GM23338 (cell line): Measurements from ENCODE around the gene NUFIP2. TPM values are rescaled to one million over a fixed set of nuclear protein-coding genes. Genes with fewer than 3 reads are reported as not detected.
A peak's percentile ranks its signal among the peaks of the same experiment; 100 is the strongest.

Experiments used
- ATAC-seq: fragments of 200-7000 bp; cut with Tn5 transposase; 3 replicates; pipeline ENCODE4 v1.9.1; 2020
- DNase-seq: peaks from one replicate; pipeline ENCODE4 v3.0.0-alpha.2; 2015; ENCODE audit warnings: low spot score
- H2AFZ ChIP-seq: fragments of 200-600 bp; sonication (generic); 2 replicates; pipeline ENCODE4 v1.8.0; 2016; ENCODE audit warnings: antibody characterized with exemption, mild to moderate bottlenecking, moderate library complexity
- H3F3A ChIP-seq: fragments of 200-600 bp; sonication (generic); replicated peaks from 2 replicates; pipeline ENCODE4 v1.8.0; 2017; ENCODE audit warnings: antibody characterized with exemption, mixed run types, low read depth
- H3K27ac ChIP-seq: fragments of 200-600 bp; sonication (generic); 2 replicates; pipeline ENCODE4 v1.6.1; 2016; ENCODE audit warnings: low read depth
- H3K27me3 ChIP-seq: fragments of 200-600 bp; sonication (generic); 2 replicates; pipeline ENCODE4 v1.8.0; 2016; ENCODE audit warnings: mild to moderate bottlenecking, mixed run types, moderate library complexity; ENCODE audit not compliant: insufficient read depth
- H3K36me3 ChIP-seq: fragments of 200-600 bp; sonication (generic); 2 replicates; pipeline ENCODE4 v1.8.0; 2016; ENCODE audit warnings: mild to moderate bottlenecking; ENCODE audit not compliant: insufficient read depth
- H3K4me1 ChIP-seq: fragments of 200-600 bp; sonication (generic); 2 replicates; pipeline ENCODE4 v1.8.0; 2016; ENCODE audit warnings: mild to moderate bottlenecking, moderate library complexity; ENCODE audit not compliant: insufficient read depth
- H3K4me2 ChIP-seq: fragments of 200-600 bp; sonication (generic); 2 replicates; pipeline ENCODE4 v1.7.1; 2017; ENCODE audit warnings: mixed run types
- H3K4me3 ChIP-seq: fragments of 200-600 bp; sonication (generic); 2 replicates; pipeline ENCODE4 v1.6.1; 2016; ENCODE audit warnings: mixed run types
- H3K79me2 ChIP-seq: fragments of 200-600 bp; sonication (generic); replicated peaks from 2 replicates; pipeline ENCODE4 v1.8.0; 2017; ENCODE audit warnings: mild to moderate bottlenecking; ENCODE audit not compliant: insufficient read depth
- H3K9me2 ChIP-seq: fragments of 200-600 bp; sonication (generic); 2 replicates; pipeline ENCODE4 v1.8.0; 2017; ENCODE audit not compliant: insufficient read depth
- H4K20me1 ChIP-seq: fragments of 200-600 bp; sonication (generic); replicated peaks from 2 replicates; pipeline ENCODE4 v1.8.0; 2017; ENCODE audit warnings: mild to moderate bottlenecking; ENCODE audit not compliant: insufficient read depth
- H3K27ac Mint-ChIP-seq: 2 replicates; pipeline ENCODE4 v1.8.0; 2020; ENCODE audit warnings: inconsistent platforms, mild to moderate bottlenecking, moderate library complexity, mixed read lengths
- H3K27me3 Mint-ChIP-seq: 3 replicates; pipeline ENCODE4 v1.8.0; 2022; ENCODE audit warnings: low read depth, mild to moderate bottlenecking, moderate library complexity, mixed read lengths, inconsistent platforms; ENCODE audit not compliant: insufficient read depth, poor library complexity
- H3K36me3 Mint-ChIP-seq: 3 replicates; pipeline ENCODE4 v1.8.0; 2021; ENCODE audit warnings: low read depth, mild to moderate bottlenecking, inconsistent platforms, moderate library complexity, mixed read lengths
- H3K4me1 Mint-ChIP-seq: 3 replicates; pipeline ENCODE4 v1.8.0; 2020; ENCODE audit warnings: mild to moderate bottlenecking, inconsistent platforms, mixed read lengths
- H3K4me3 Mint-ChIP-seq: 3 replicates; pipeline ENCODE4 v1.8.0; 2021; ENCODE audit warnings: moderate library complexity, mild to moderate bottlenecking, inconsistent platforms, mixed read lengths
- H3K9me3 Mint-ChIP-seq: 3 replicates; pipeline ENCODE4 v1.8.0; 2020; ENCODE audit warnings: moderate library complexity, mild to moderate bottlenecking, inconsistent platforms, mixed read lengths
- CREB1 ChIP-seq: fragments of 250-450 bp; sonication (Bioruptor Pico); IDR thresholded peaks from 2 replicates; pipeline ENCODE4 v1.5.0; 2020; ENCODE audit warnings: low read depth, mild to moderate bottlenecking, moderate library complexity
- CTCF ChIP-seq, 2 experiments: fragments of 200-600 bp in 1 of 2; sonication (generic) in 1 of 2; conservative IDR thresholded peaks; 2 replicates each; pipeline versions ENCODE4 v1.5.1 to v1.6.1; 2016 to 2017; ENCODE audit warnings: antibody characterized with exemption in 2 of 2, low read depth in 2 of 2, mild to moderate bottlenecking in 2 of 2, moderate library complexity in 1 of 2
- ETS1 ChIP-seq: IDR thresholded peaks from 2 replicates; pipeline ENCODE4 v1.6.1; 2016; ENCODE audit warnings: antibody characterized with exemption
- EZH2 ChIP-seq: fragments of 200-600 bp; sonication (generic); IDR thresholded peaks from one replicate; pipeline ENCODE4 v1.8.0; 2017; ENCODE audit warnings: antibody characterized with exemption, mild to moderate bottlenecking, low read depth; ENCODE audit not compliant: unreplicated experiment
- EZH2phosphoT487 ChIP-seq: fragments of 200-600 bp; sonication (generic); IDR thresholded peaks from one replicate; pipeline ENCODE4 v1.8.1; 2018; ENCODE audit warnings: antibody characterized with exemption; ENCODE audit not compliant: unreplicated experiment
- JUNB ChIP-seq: IDR thresholded peaks from one replicate; pipeline ENCODE4 v1.6.1; 2016; ENCODE audit warnings: antibody characterized with exemption; ENCODE audit not compliant: unreplicated experiment
- NANOG ChIP-seq: IDR thresholded peaks from 2 replicates; pipeline ENCODE4 v1.6.1; 2016; ENCODE audit warnings: antibody characterized with exemption, borderline replicate concordance
- POLR2AphosphoS5 ChIP-seq: IDR thresholded peaks from 2 replicates; pipeline ENCODE4 v1.6.1; 2016; ENCODE audit warnings: antibody characterized with exemption, low read depth
- REST ChIP-seq: IDR thresholded peaks from one replicate; pipeline ENCODE4 v1.6.1; 2018; ENCODE audit warnings: antibody characterized with exemption; ENCODE audit not compliant: unreplicated experiment
- STAT1 ChIP-seq: IDR thresholded peaks from one replicate; pipeline ENCODE4 v1.6.1; 2016; ENCODE audit warnings: antibody characterized with exemption; ENCODE audit not compliant: unreplicated experiment
- ZNF114 ChIP-seq: fragments of 250-450 bp; sonication (Bioruptor Pico); IDR thresholded peaks from 2 replicates; pipeline ENCODE4 v1.5.0; 2020; ENCODE audit warnings: mild to moderate bottlenecking, moderate library complexity
- polyA plus RNA-seq: library from polyadenylated mRNA; unstranded; fragments of >200 nt; fragmentation: Nextera tagmentation; extraction: Ambion mirVana; gene quantifications from 2 replicates; pipeline ENCODE4 v1.2.1, GENCODE V29; 2016
- total RNA-seq: library from RNA; depleted of rRNA; stranded (reverse); fragments of >200 nt; shearing (Covaris generic); gene quantifications from 2 replicates; pipeline ENCODE4 v1.2.3, GENCODE V29; 2014

The NUFIP2 gene
- total and polyA plus RNA-seq, 2 experiments from 2014 or later: 22.2 to 88.5 TPM

- H3K27ac ChIP-seq: no peak overlapping the region
- no peaks in the 10 kb centered on the region for H3K9me2 ChIP-seq
- H3K4me2 ChIP-seq: 0 out of 2 replicates have a peak overlapping the region, but pooled peaks have one; percentile 14
- Mint-ChIP-seq H3K27me3 (peaks cover 7% of the 10 kb centered on the region), H3K9me3 (no peaks in the 10 kb centered on the region), H3K4me3 (no peak overlapping the region), H3K4me1 (peaks cover 29% of the 10 kb centered on the region), H3K27ac (no peak overlapping the region), H3K36me3 (peaks cover 88% of the 10 kb centered on the region)
- TF ChIP-seq POLR2AphosphoS5: no peak
- no peak for TF ChIP-seq CTCF (conservative IDR thresholded peaks at IDR 0.05; ENCODE audit: low read depth in 2 of 2)
- TF ChIP-seq STAT1: no peak
- no peak for TF ChIP-seq CREB1
- no peak for TF ChIP-seq EZH2phosphoT487
- TF ChIP-seq JUNB: no peak
- no peak for TF ChIP-seq ZNF114 (CRISPR knock-in tag)
- TF ChIP-seq EZH2: no peak
- no peak for TF ChIP-seq ETS1
- no peak for TF ChIP-seq REST
- no peak overlapping the region for H2AFZ ChIP-seq
- H4K20me1 ChIP-seq: peaks cover 94% of the 10 kb centered on the region
- no peak overlapping the region for H3K4me3 ChIP-seq
- H3K27me3 ChIP-seq: no peaks in the 10 kb centered on the region
- peaks cover 12% of the 10 kb centered on the region; the same call in 1 of the 2 replicates for H3K4me1 ChIP-seq
- ATAC-seq (no peak), DNase-seq (no peak)
- H3K36me3 ChIP-seq: peaks cover 20% of the 10 kb centered on the region; the same call in 1 of the 2 replicates
- peaks cover 15% of the 10 kb centered on the region; the same call in 1 of the 2 replicates for H3F3A ChIP-seq
- H3K79me2 ChIP-seq: peaks cover 100% of the 10 kb centered on the region
Measured at GRCh38 chr17:29278692-29279091, 15.3 kb downstream of the NUFIP2 start.

- Mint-ChIP-seq H3K4me3 (no peak overlapping the region), H3K9me3 (no peaks in the 10 kb centered on the region), H3K4me1 (peaks cover 28% of the 10 kb centered on the region), H3K27ac (no peak overlapping the region), H3K36me3 (peaks cover 80% of the 10 kb centered on the region), H3K27me3 (peaks cover 5% of the 10 kb centered on the region)
- no peaks in the 10 kb centered on the region for H3K27me3 ChIP-seq
- no peak overlapping the region for H2AFZ ChIP-seq
- no peak overlapping the region for H3K4me3 ChIP-seq
- no peaks in the 10 kb centered on the region for H3K9me2 ChIP-seq
- peaks cover 21% of the 10 kb centered on the region for H3F3A ChIP-seq
- peaks cover 100% of the 10 kb centered on the region for H3K79me2 ChIP-seq
- peak overlapping the region; percentile 78 for H3K27ac ChIP-seq
- H3K36me3 ChIP-seq: peaks cover 19% of the 10 kb centered on the region; the same call in 1 of the 2 replicates
- peaks cover 93% of the 10 kb centered on the region for H4K20me1 ChIP-seq
- peaks cover 6% of the 10 kb centered on the region; the same call in 1 of the 2 replicates for H3K4me1 ChIP-seq
- no peak for DNase-seq
- ATAC-seq: no peak
- no peak overlapping the region for H3K4me2 ChIP-seq
- no peak for TF ChIP-seq EZH2
- TF ChIP-seq JUNB: no peak
- TF ChIP-seq NANOG: no peak
- no peak for TF ChIP-seq CTCF (conservative IDR thresholded peaks at IDR 0.05; ENCODE audit: low read depth in 2 of 2)
- no peak for TF ChIP-seq ZNF114 (CRISPR knock-in tag)
- no peak for TF ChIP-seq ETS1
- TF ChIP-seq CREB1: no peak
Measured at GRCh38 chr17:29273924-29274323, 20.0 kb downstream of the NUFIP2 start.
